WTC11 (cell line): ENCODE results near the gene BATF. TPM values are rescaled to one million over a fixed set of nuclear protein-coding genes. Genes with fewer than 3 reads are reported as not detected.

ENCODE experiments used
- ATAC-seq: fragments of 200-7000 bp; cut with Tn5 transposase; 2 replicates; pipeline ENCODE4 v1.10.0; 2021; ENCODE audit warnings: mild to moderate bottlenecking, moderate library complexity
- CTCF ChIA-PET: fragments of 300-600 bp; sonication (Branson Sonifier 250); formaldehyde crosslinking; loops from one replicate; lab custom pipeline; 2021; ENCODE audit warnings: antibody characterized with exemption; lab: Charles Lee
- POLR2A ChIA-PET: fragments of 350-600 bp; sonication (Branson Sonifier 250); formaldehyde crosslinking; loops from one replicate; lab custom pipeline; 2021; ENCODE audit warnings: antibody characterized with exemption; lab: Charles Lee
- DNase-seq: peaks from one replicate; pipeline ENCODE4 v3.0.0; 2021; ENCODE audit warnings: low spot score
- H3K27ac Mint-ChIP-seq: 2 replicates; pipeline ENCODE4 v1.8.0; 2021; ENCODE audit warnings: mixed read lengths
- H3K27me3 Mint-ChIP-seq: 2 replicates; pipeline ENCODE4 v1.8.0; 2021; ENCODE audit warnings: low read depth, mild to moderate bottlenecking, moderate library complexity, mixed read lengths
- H3K36me3 Mint-ChIP-seq: 2 replicates; pipeline ENCODE4 v1.8.0; 2021; ENCODE audit warnings: mixed read lengths
- H3K4me1 Mint-ChIP-seq: 2 replicates; pipeline ENCODE4 v1.8.0; 2022; ENCODE audit warnings: mixed read lengths
- H3K4me3 Mint-ChIP-seq: 2 replicates; pipeline ENCODE4 v1.8.0; 2021; ENCODE audit warnings: mild to moderate bottlenecking, moderate library complexity, mixed read lengths
- H3K9me3 Mint-ChIP-seq: 2 replicates; pipeline ENCODE4 v1.8.0; 2021; ENCODE audit warnings: mixed read lengths
- ATF1 ChIP-seq: sonication (generic); formaldehyde crosslinking; IDR thresholded peaks from 2 replicates; pipeline ENCODE4 v1.8.1; 2023; ENCODE audit warnings: mild to moderate bottlenecking, moderate library complexity, missing genetic modification reagents
- CBFB ChIP-seq: sonication (generic); formaldehyde crosslinking; IDR thresholded peaks from 2 replicates; pipeline ENCODE4 v1.8.1; 2022; ENCODE audit warnings: mild to moderate bottlenecking, low read depth, missing genetic modification reagents
- E2F1 ChIP-seq: sonication (generic); formaldehyde crosslinking; IDR thresholded peaks from 2 replicates; pipeline ENCODE4 v1.8.0; 2022; ENCODE audit warnings: mild to moderate bottlenecking, missing genetic modification reagents
- FOXJ3 ChIP-seq: sonication (generic); formaldehyde crosslinking; IDR thresholded peaks from 2 replicates; pipeline ENCODE4 v1.9.0; 2021; ENCODE audit warnings: missing genetic modification reagents, mild to moderate bottlenecking, borderline replicate concordance
- FOXK1 ChIP-seq: sonication (generic); formaldehyde crosslinking; IDR thresholded peaks from 2 replicates; pipeline ENCODE4 v1.8.0; 2022; ENCODE audit warnings: mild to moderate bottlenecking, moderate library complexity, missing genetic modification reagents
- GABPB1 ChIP-seq: sonication (generic); formaldehyde crosslinking; IDR thresholded peaks from 2 replicates; pipeline ENCODE4 v1.8.1; 2023; ENCODE audit warnings: mild to moderate bottlenecking, missing genetic modification reagents
- HMGA2 ChIP-seq: fragments of 250-450 bp; sonication (Bioruptor Pico); IDR thresholded peaks from 2 replicates; pipeline ENCODE4 v1.4.0; 2021; ENCODE audit warnings: mild to moderate bottlenecking, moderate library complexity
- HMGXB4 ChIP-seq: sonication (generic); formaldehyde crosslinking; IDR thresholded peaks from 2 replicates; pipeline ENCODE4 v1.8.1; 2023; ENCODE audit warnings: mild to moderate bottlenecking, moderate library complexity, missing genetic modification reagents
- MYBL2 ChIP-seq: sonication (generic); formaldehyde crosslinking; IDR thresholded peaks from 2 replicates; pipeline ENCODE4 v1.8.1; 2023; ENCODE audit warnings: mild to moderate bottlenecking, moderate library complexity, missing genetic modification reagents
- NFATC4 ChIP-seq: fragments of 250-450 bp; sonication (Bioruptor Pico); IDR thresholded peaks from 2 replicates; pipeline ENCODE4 v1.9.0; 2021; ENCODE audit warnings: mild to moderate bottlenecking
- NFE2L1 ChIP-seq: sonication (generic); formaldehyde crosslinking; IDR thresholded peaks from 2 replicates; pipeline ENCODE4 v1.8.1; 2023; ENCODE audit warnings: missing genetic modification reagents
- NFYB ChIP-seq: sonication (generic); formaldehyde crosslinking; conservative IDR thresholded peaks from 2 replicates; pipeline ENCODE4 v1.8.0; 2022; ENCODE audit warnings: low read depth, missing genetic modification reagents
- NR1H2 ChIP-seq: sonication (generic); formaldehyde crosslinking; IDR thresholded peaks from 2 replicates; pipeline ENCODE4 v1.9.0; 2021; ENCODE audit warnings: mild to moderate bottlenecking, moderate library complexity, missing genetic modification reagents
- SOX15 ChIP-seq: fragments of 250-450 bp; sonication (Bioruptor Pico); IDR thresholded peaks from 2 replicates; pipeline ENCODE4 v1.9.0; 2021; ENCODE audit warnings: mild to moderate bottlenecking
- SP1 ChIP-seq: sonication (generic); formaldehyde crosslinking; conservative IDR thresholded peaks from 2 replicates; pipeline ENCODE4 v1.8.1; 2022; ENCODE audit warnings: missing genetic modification reagents
- TEAD1 ChIP-seq: sonication (generic); formaldehyde crosslinking; IDR thresholded peaks from 2 replicates; pipeline ENCODE4 v1.8.0; 2022; ENCODE audit warnings: mild to moderate bottlenecking, missing genetic modification reagents
- TP53 ChIP-seq: sonication (generic); formaldehyde crosslinking; IDR thresholded peaks from 2 replicates; pipeline ENCODE4 v1.8.1; 2023; ENCODE audit warnings: mild to moderate bottlenecking, missing genetic modification reagents
- USF1 ChIP-seq: sonication (generic); formaldehyde crosslinking; IDR thresholded peaks from 2 replicates; pipeline ENCODE4 v1.8.0; 2022; ENCODE audit warnings: mild to moderate bottlenecking, missing genetic modification reagents
- ZNF219 ChIP-seq: sonication (generic); formaldehyde crosslinking; IDR thresholded peaks from 2 replicates; pipeline ENCODE4 v1.8.0; 2023; ENCODE audit warnings: missing genetic modification reagents, mild to moderate bottlenecking, borderline replicate concordance
- ZSCAN18 ChIP-seq: fragments of 250-450 bp; sonication (Bioruptor Pico); IDR thresholded peaks from 2 replicates; pipeline ENCODE4 v2.1.2; 2022; ENCODE audit warnings: mild to moderate bottlenecking, moderate library complexity
- total RNA-seq: library from RNA; stranded (reverse); gene quantifications from 3 replicates; pipeline ENCODE4 v1.2.3, GENCODE V29; 2021

The BATF gene
- total RNA-seq, 1 experiment from 2014 or later: not detected

GRCh38 chr14:75525969-75526368 lies 3.7 kb downstream of the BATF start:
- POLR2A ChIA-PET: interaction anchor here (0.7 kb wide), 1 partner anchor 227 kb away, joined by 5 read pairs; no protein-coding TSS in a partner anchor
- ATAC-seq (no peak), DNase-seq (no peak)
- H3K4me3 Mint-ChIP-seq: no peak overlapping the region
- H3K27ac Mint-ChIP-seq: no peak overlapping the region
- H3K27me3 Mint-ChIP-seq: no peaks in the 10 kb centered on the region; the same call in none of the 2 replicates
- CTCF ChIA-PET: interaction anchor here (1.1 to 3.2 kb wide), 4 partner anchors 10 to 37 kb away, joined by 3 to 14 read pairs (median 6); no protein-coding TSS in a partner anchor
- no peaks in the 10 kb centered on the region for H3K36me3 Mint-ChIP-seq
- no peaks in the 10 kb centered on the region for H3K9me3 Mint-ChIP-seq
- TF ChIP-seq NFYB (CRISPR knock-in tag) (no peak), FOXJ3 (no peak), HMGA2 (CRISPR knock-in tag) (no peak), USF1 (CRISPR knock-in tag) (no peak), GABPB1 (CRISPR knock-in tag) (no peak), NFE2L1 (CRISPR knock-in tag) (no peak), NR1H2 (no peak), FOXK1 (CRISPR knock-in tag) (no peak)
- peaks cover 8% of the 10 kb centered on the region for H3K4me1 Mint-ChIP-seq

GRCh38 chr14:75527449-75528163 lies 5.3 kb downstream of the BATF start:
- CTCF ChIA-PET: interaction anchor here (1.1 to 3.2 kb wide), 4 partner anchors 9 to 39 kb away, joined by 3 to 14 read pairs (median 6); no protein-coding TSS in a partner anchor
- Mint-ChIP-seq H3K9me3 (no peaks in the 10 kb centered on the region), H3K4me1 (no peaks in the 10 kb centered on the region), H3K36me3 (no peaks in the 10 kb centered on the region), H3K27me3 (no peaks in the 10 kb centered on the region; the same call in none of the 2 replicates), H3K4me3 (no peak overlapping the region), H3K27ac (no peak overlapping the region)
- DNase-seq (no peak), ATAC-seq (no peak)
- POLR2A ChIA-PET: no interaction called here
- TF ChIP-seq E2F1 (CRISPR knock-in tag) (no peak), CBFB (CRISPR knock-in tag) (no peak)

GRCh38 chr14:75531256-75531655 lies 9.0 kb downstream of the BATF start:
- Mint-ChIP-seq H3K36me3 (no peaks in the 10 kb centered on the region), H3K27me3 (no peaks in the 10 kb centered on the region), H3K4me3 (no peak overlapping the region), H3K27ac (no peak overlapping the region), H3K4me1 (no peaks in the 10 kb centered on the region), H3K9me3 (no peaks in the 10 kb centered on the region)
- ChIA-PET CTCF (interaction anchor here (0.9 to 1.0 kb wide), 3 partner anchors 12 to 46 kb away, joined by 3 read pairs; no protein-coding TSS in a partner anchor), POLR2A (no interaction called here)
- no peak for TF ChIP-seq ZSCAN18
- TF ChIP-seq SOX15 (CRISPR knock-in tag): no peak
- TF ChIP-seq SP1 (CRISPR knock-in tag): no peak
- no peak for TF ChIP-seq TEAD1 (CRISPR knock-in tag)
- TF ChIP-seq FOXK1 (CRISPR knock-in tag): no peak
- no peak for TF ChIP-seq HMGXB4 (CRISPR knock-in tag)
- no peak for TF ChIP-seq MYBL2 (CRISPR knock-in tag)
- no peak for TF ChIP-seq ATF1
- no peak for TF ChIP-seq TP53
- TF ChIP-seq ZNF219 (CRISPR knock-in tag): no peak
- TF ChIP-seq NFATC4 (CRISPR knock-in tag): no peak
- no peak for ATAC-seq
- no peak for DNase-seq
